GM06990 (cell line): ENCODE measurements around the gene CKS1B.

Experiments
- DNase-seq: peaks from one replicate; pipeline ENCODE4 v3.0.0-alpha.2; 2011; ENCODE audit not compliant: insufficient read length; ENCODE audit errors: extremely low read depth
- H3K27me3 ChIP-seq: replicated peaks from 2 replicates; pipeline ENCODE4 v1.6.0; 2011; ENCODE audit warnings: low read length; ENCODE audit not compliant: control insufficient read depth, insufficient read depth
- H3K36me3 ChIP-seq: 2 replicates; pipeline ENCODE4 v1.5.1; 2011; ENCODE audit warnings: low read length; ENCODE audit not compliant: control insufficient read depth, insufficient read depth
- H3K4me3 ChIP-seq: replicated peaks from 2 replicates; pipeline ENCODE4 v1.5.1; 2011; ENCODE audit warnings: low read depth, mild to moderate bottlenecking, control low read depth, low read length
- CTCF ChIP-seq: IDR thresholded peaks from 2 replicates; pipeline ENCODE4 v1.5.1; 2011; ENCODE audit warnings: low read length, control low read depth, mild to moderate bottlenecking, inconsistent platforms; ENCODE audit not compliant: insufficient read depth, poor library complexity, severe bottlenecking

The CKS1B gene

GRCh38 chr1:155000411-155000725, 25.9 kb downstream of the CKS1B start:
- Histone ChIP-seq H3K4me3 (peak overlapping the region; percentile 96), H3K36me3 (no peaks in the 10 kb centered on the region; the same call in 1 of the 2 replicates), H3K27me3 (no peaks in the 10 kb centered on the region)
- DNase-seq, result no peak
- TF ChIP-seq CTCF, result no peak

- peak; percentile 96 for DNase-seq
- TF ChIP-seq CTCF, result no peak
- Histone ChIP-seq H3K4me3 (peak overlapping the region; percentile 96), H3K36me3 (no peaks in the 10 kb centered on the region; the same call in 1 of the 2 replicates), H3K27me3 (no peaks in the 10 kb centered on the region)
These were observed 26.4 kb downstream of the CKS1B start for GRCh38 chr1:155000726-155001424.

DNA sequence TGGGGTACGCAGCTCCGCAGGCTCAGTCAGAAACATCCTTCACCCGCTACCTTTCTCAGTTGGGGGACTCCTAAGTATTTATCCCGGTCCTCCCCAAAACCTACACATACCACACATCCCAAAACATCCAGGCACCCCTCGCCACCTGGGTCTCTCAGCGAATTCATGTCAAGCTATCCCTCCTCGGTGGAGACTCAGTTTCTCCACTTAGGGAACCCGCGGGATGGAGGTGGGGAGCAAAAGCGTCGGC, 26.9 kb downstream of the CKS1B start:
- no peak for TF ChIP-seq CTCF
- H3K27me3 ChIP-seq, result no peaks in the 10 kb centered on the region
- no peak for DNase-seq
- H3K36me3 ChIP-seq, result no peaks in the 10 kb centered on the region; the same call in 1 of the 2 replicates
- peak overlapping the region; percentile 96 for H3K4me3 ChIP-seq

GRCh38 chr1:155001675-155002463, 27.4 kb downstream of the CKS1B start:
- Histone ChIP-seq H3K27me3 (no peaks in the 10 kb centered on the region), H3K4me3 (peak overlapping the region; percentile 96), H3K36me3 (no peaks in the 10 kb centered on the region; the same call in 1 of the 2 replicates)
- peak; percentile 98 for DNase-seq
- peak; percentile 74 for TF ChIP-seq CTCF

GRCh38 chr1:155002464-155003226, 28.2 kb downstream of the CKS1B start, which contains the start of gene ZBTB7B:
TSS of gene ZBTB7B (plus strand) at chr1:155002802. CDS start at chr1:155014661, 11,859 bp downstream.
- Histone ChIP-seq H3K27me3 (no peaks in the 10 kb centered on the region), H3K4me3 (peak within 1 kb of the TSS; percentile 96), H3K36me3 (no peaks in the 10 kb centered on the region; the same call in 1 of the 2 replicates)
- no peak for TF ChIP-seq CTCF
- peak; percentile 59 for DNase-seq
